Inflammatory macrophage treated with lipopolysaccharide for 4 hours (primary cell): ENCODE results near the gene RAX2.
"Not testable (repeated sequence)": the region's sequence is repeated elsewhere in the genome, so short reads cannot be mapped to it uniquely, and the experiment has no call there.

ENCODE experiments used
- DNase-seq: peaks from one replicate; pipeline ENCODE4 v3.0.0-alpha.2; 2020

The RAX2 gene

GRCh38 chr19:3775831-3776230 is 3.8 kb upstream of the RAX2 start:
- no peak for DNase-seq

GRCh38 chr19:3775374-3775711 is 3.3 kb upstream of the RAX2 start:
- no peak for DNase-seq

- DNase-seq, result no peak
Observed at GRCh38 chr19:3774621-3775373, 2.8 kb upstream of the RAX2 start.

- no peak for DNase-seq
Observed at GRCh38 chr19:3773814-3774515, 1.9 kb upstream of the RAX2 start.

DNA sequence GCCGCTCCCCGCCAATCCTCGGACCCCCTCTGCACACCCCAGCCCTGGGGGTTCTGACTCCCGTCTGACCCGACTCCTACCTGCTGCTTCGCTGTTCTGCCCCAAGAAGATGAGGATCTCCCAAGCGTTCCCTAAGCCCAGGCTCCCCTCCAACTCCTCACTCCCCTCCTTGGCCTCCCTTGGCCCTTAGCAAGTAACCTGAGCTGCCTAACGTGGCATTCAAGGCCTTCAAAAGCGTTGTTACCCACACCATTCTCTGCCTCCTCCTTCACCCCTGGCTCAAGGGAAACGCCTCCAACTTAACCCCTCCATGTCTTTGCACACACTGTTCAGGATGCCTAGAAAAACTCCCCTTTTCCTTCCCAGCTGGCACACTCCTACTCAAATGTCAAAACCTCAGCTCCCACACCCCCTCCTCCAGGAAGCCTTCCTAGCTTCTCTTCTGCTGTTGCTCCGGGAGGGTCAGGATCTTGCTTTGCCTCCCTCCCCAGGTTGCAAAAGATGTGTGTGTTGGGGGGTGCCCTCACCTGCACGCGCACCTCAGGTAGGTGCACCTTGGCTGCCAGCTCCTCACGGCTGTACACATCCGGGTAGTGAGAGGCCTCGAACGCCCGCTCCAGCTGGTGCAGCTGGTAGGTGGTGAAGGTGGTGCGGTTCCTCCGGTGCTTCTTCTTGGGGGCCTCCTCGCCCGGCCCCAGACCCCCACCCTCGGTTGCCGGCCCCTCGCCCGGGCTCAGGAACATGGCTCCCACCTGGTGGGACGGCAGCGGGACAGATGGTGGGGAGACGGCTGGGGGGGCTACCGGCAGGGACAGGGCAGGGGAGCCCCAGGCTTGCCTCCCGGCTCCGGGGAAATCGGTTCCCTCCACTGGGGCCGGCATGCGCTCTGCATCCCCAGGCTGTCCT is 775 bp downstream of the RAX2 start:
- no peak for DNase-seq

DNA sequence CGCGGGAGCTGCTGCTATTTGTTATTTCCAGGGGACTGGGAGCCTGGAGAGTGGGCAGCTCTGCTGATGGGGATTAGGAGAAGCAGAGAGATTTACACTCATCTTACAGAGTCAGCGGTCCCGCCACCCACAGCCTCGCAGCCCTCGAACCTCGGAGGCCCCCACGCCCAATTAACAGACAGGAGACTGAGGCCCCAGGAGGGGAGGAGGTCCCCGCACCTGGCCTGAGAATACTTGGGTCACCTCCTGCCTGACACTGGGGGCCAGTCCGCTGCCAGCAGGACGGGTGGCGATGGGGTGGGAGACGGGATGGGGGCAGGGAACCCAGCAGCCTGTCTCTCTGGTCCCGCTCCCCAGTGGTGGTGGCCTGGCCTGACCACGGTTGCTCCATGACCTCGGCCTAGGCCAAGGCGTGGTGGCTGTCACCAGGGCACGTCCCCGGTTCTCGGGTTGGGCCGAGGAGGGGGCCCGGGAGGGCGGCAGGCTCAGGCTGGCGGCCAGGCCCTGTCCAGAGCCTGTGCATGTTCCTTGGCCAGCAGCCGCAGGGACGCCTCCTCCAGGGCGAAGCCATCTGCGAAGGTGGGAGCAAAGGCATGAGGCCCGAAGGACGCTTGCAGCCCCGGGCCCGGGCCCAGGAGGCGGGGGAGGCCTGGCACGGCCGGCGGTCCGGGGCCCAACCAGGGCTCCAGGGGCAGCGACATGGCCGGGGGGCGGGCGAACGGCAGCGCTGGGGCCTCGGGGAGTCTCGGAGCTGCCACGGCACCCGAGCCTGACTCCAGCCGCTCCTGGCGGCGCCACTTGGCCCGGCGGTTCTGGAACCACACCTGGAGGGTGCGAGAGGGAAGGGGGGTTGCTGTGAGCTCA is 1.7 kb downstream of the RAX2 start:
- DNase-seq, result no peak

DNA sequence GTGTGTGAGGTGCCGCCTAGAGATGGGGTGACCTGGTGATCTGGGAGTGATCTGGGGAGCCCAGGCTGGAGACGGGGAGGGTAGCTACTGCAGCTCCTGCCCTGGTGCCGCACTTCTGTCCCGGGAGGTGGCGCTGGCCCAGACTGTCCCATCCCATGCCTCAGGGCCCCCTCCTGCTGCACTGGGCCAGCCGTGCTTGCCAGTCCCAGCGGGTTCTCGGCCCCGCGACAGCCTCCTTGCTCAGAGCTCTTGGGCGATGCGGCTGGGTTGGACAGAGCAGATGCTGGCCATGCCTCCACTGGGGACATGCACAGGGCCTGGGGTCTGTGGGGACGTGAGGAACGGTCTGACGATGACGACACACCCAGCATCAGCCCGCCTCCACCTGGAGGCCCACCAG is 2.5 kb downstream of the RAX2 start:
- DNase-seq, result no peak

DNA sequence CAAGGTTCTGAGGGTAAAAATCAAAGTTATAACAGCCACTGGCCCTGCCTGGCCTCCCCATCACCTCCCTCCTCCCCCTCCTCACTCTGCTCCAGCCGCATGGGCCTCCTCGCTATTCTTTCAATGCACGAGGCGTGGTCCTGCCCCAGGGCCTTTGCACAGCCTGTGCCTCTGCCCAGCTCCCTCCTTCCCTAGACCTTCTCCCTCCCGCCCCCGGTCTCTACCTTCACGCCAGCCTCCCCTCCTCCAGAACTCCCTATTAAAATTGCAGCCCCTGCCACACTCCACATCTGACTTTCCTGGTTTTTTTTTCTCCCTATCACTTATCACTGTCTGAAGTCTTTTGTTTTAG is 3.3 kb downstream of the RAX2 start:
- no peak for DNase-seq

GRCh38 chr19:3768015-3768747 is 3.8 kb downstream of the RAX2 start:
- no peak for DNase-seq

DNA sequence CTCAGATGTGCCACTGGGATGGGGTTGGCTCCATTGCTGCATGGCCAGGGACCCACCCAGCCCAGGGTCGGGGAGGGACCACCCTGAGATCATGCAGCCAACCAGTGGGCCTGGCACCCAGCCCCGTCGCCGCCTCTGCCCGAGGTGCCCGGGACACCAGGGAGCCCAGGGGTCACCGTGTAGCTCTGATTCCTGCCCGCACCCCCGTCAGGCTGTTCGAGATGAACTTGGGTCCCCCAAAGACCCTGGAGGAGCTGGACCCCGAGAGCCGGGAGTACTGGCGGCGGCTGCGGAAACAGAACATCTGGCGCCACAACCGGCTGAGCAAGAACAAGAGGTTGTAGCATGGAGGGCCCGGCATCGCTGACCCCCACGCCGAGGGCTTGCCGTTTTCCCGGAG is 5.0 kb downstream of the RAX2 start:
- no peak for DNase-seq

- peak; percentile 10 for DNase-seq
Observed at GRCh38 chr19:3766520-3766919, 5.5 kb downstream of the RAX2 start.

DNA sequence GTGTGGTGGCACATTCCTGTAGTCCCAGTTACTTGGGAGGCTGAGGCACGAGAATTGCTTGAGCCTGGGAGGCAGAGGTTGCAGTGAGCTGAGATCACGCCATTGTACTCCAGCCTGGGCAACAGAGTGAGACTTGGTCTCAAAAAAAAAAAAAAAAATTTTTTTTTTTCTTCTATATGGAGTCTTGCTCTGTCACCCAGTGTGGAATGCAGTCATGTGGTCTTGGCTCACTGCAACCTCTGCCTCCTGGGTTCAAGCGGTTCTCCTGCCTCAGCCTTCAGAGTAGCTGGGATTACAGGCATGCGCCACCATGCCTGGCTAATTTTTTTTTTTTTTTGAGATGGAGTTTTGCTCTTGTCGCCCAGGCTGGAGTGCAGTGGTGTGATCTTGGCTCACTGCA is 6.3 kb downstream of the RAX2 start:
- not testable (repeated sequence) for DNase-seq

DNA sequence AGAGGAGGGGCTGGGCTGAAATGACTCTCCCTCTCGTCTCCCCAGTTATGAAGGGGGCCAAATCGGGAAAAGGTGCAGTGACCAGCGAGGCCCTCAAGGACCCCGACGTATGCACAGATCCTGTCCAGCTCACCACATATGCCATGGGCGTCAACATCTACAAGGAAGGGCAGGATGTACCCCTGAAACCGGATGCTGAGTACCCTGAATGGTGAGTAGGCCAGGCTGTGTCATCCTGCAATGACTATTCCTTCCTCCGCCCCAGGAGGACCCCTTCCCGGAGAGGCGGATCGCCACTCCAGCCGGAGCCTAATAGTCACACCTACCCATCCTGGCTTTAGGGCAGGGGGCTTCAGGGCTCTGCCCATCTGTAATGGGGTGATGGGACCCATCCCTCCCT is 6.9 kb downstream of the RAX2 start:
- no peak for DNase-seq

GRCh38 chr19:3762501-3763459 is 9.2 kb downstream of the RAX2 start, which contains the start of gene MRPL54:
TSS of gene MRPL54 (plus strand) at chr19:3762682. CDS start at chr19:3762701, 19 bp downstream.
- DNase-seq, result peak; percentile 100

- no peak for DNase-seq
Observed at GRCh38 chr19:3762130-3762473, 9.9 kb downstream of the RAX2 start.

- peak; percentile 91 for DNase-seq
Observed at GRCh38 chr19:3761382-3762129, 10.5 kb downstream of the RAX2 start, which contains the start of gene APBA3. TSS of gene APBA3 (minus strand) at chr19:3761692. CDS start at chr19:3760264, 1,428 bp downstream.

DNA sequence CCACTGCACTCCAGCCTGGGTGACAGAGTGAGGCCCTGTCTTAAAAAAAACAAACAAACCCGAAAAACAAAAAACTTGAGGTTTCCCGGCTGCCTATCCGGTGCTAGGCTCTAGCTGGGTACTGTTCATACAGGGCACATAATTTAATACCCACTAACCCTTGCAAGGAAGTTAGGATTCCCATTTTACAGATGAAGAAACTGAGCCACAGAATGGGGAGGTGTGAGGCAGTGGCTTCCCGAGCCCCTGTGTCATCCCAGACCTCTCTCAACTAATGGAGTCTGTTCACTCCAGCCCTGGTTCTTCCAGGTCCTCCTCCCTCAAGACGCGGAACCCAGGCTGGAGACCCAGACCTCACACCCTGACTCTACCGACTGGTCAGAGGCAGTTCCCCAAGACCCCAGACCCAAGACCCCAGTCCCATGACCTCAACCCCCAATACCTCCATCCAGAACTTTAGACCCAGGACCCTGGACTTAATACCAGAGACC is 11.1 kb downstream of the RAX2 start:
- no peak for DNase-seq

DNA sequence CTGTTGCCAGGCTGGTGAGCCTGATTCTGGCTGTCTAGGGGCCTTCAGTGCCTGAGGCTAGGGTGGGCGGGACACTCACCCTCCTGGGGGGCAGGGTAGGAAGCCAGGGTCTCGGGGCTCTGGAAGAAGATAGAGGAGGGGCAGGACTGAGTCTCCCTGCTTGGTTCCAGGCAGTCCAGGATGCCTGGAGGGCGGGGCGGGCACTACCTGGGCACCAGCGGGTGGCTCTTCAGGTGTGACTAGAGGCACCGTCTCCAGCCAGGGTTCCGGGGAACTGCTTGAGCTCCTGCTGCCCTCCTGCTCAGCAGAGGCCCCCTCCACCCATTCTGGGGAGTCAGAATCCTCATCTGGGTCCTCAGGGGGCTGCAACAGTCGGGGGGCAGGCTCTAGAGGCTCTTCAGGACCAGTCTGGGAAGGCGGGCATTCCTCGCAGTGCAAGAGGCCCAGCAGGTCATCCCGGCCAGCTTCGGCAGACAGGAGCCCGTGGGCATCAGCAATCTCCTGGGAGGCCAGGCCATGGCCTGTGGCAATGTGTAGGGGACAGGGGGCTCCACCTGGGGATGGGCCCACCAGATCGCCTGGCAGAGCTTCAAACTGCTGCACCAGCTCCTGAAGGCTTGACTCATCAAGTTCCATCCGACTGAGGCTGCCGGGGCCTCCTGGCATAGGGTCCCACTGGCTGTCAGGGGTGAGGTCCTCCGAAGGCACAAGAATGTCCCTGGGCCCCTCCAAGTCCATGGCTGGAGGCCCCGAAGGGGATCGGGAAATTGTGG is 12.4 kb downstream of the RAX2 start:
- DNase-seq, result no peak

- DNase-seq, result not testable (repeated sequence)
Observed at GRCh38 chr19:3758297-3758696, 13.7 kb downstream of the RAX2 start.
